Stimulated activated CD8-positive, alpha-beta memory T cell treated with anti-CD3 and anti-CD28 coated beads, Interleukin-12 subunit alpha, Interleukin-12 subunit beta, amount 100 ng/mL, for 24 hours (primary cell): ENCODE measurements around the gene USP40.
A peak's percentile ranks its signal among the peaks of the same experiment; 100 is the strongest.
"Not testable (repeated sequence)": the region's sequence is repeated elsewhere in the genome, so short reads cannot be mapped to it uniquely, and the experiment has no call there.

ENCODE experiments used
- DNase-seq: peaks from one replicate; pipeline ENCODE4 v3.0.0-alpha.2; 2020; ENCODE audit errors: extremely low read depth

Gene USP40, protein sequence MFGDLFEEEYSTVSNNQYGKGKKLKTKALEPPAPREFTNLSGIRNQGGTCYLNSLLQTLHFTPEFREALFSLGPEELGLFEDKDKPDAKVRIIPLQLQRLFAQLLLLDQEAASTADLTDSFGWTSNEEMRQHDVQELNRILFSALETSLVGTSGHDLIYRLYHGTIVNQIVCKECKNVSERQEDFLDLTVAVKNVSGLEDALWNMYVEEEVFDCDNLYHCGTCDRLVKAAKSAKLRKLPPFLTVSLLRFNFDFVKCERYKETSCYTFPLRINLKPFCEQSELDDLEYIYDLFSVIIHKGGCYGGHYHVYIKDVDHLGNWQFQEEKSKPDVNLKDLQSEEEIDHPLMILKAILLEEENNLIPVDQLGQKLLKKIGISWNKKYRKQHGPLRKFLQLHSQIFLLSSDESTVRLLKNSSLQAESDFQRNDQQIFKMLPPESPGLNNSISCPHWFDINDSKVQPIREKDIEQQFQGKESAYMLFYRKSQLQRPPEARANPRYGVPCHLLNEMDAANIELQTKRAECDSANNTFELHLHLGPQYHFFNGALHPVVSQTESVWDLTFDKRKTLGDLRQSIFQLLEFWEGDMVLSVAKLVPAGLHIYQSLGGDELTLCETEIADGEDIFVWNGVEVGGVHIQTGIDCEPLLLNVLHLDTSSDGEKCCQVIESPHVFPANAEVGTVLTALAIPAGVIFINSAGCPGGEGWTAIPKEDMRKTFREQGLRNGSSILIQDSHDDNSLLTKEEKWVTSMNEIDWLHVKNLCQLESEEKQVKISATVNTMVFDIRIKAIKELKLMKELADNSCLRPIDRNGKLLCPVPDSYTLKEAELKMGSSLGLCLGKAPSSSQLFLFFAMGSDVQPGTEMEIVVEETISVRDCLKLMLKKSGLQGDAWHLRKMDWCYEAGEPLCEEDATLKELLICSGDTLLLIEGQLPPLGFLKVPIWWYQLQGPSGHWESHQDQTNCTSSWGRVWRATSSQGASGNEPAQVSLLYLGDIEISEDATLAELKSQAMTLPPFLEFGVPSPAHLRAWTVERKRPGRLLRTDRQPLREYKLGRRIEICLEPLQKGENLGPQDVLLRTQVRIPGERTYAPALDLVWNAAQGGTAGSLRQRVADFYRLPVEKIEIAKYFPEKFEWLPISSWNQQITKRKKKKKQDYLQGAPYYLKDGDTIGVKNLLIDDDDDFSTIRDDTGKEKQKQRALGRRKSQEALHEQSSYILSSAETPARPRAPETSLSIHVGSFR

GRCh38 chr2:233566141-233566956 lies at the start of gene USP40:
USP40 (minus strand) TSS chr2:233566782; CDS start chr2:233565554, 1,228 bp downstream.
- DNase-seq, result peak; percentile 16

GRCh38 chr2:233611284-233611683 lies 44.7 kb upstream of the USP40 start:
- no peak for DNase-seq

- DNase-seq, result no peak
These were observed 39.1 kb upstream of the USP40 start for GRCh38 chr2:233605680-233606079.

GRCh38 chr2:233604826-233605225 lies 38.2 kb upstream of the USP40 start:
- DNase-seq, result no peak

DNA sequence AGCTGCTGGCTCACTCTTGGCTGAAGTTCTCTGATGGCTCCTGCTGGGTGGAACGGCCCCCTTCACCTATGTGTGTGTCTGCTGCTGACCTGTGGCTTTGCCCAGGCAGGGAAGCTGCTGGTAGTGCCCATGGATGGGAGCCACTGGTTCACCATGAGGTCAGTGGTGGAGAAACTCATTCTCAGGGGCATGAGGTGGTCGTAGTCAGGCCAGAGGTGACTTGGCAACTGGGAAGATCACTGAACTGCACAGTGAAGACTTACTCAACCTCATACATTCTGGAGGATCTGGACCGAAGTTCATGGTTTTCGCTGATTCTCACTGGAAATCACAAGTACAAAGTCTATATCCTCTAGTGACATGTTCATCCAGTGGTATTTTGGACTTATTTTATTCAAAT lies 36.9 kb upstream of the USP40 start:
- no peak for DNase-seq

DNA sequence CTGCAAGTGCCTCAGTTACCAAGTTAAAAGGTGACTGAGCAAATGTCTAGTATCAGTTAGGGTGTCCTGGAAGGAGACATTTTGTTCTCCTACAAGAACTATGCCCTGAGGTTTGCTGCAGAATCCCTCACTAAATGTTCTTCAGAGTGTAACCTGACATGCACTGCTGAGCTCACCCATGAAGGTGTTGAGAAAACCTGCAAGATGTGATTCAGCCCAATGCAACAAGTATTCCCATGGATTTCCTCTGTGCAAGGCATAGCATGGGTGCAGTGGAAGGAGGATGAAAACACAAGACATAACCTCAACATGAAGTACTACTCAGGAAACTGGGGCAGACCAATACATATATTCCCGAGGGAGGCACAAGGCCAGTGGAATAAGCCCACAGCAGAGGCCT lies 35.5 kb upstream of the USP40 start:
- DNase-seq, result no peak

GRCh38 chr2:233600386-233600785 lies 33.8 kb upstream of the USP40 start:
- DNase-seq, result no peak

- DNase-seq, result no peak
These were observed 32.4 kb upstream of the USP40 start for GRCh38 chr2:233598952-233599351.

DNA sequence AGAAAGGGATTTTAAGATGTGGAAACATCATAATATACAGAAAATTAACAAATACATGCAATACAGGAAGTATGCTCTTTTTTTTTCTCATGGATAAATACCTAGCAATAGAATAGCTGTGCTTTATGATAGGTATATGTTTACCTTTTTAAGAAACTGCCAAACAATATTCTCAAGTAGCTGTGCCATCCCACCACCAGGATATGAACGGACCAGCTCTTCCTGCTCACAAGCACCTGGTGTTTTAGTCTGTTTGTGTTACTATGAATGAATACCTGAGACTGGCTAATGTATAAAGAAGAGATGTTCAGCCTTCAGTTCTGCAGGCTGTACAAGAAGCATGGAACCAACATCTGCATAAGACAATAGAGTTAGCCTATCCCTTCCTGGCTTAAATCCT lies 30.9 kb upstream of the USP40 start:
- DNase-seq, result no peak

- DNase-seq, result no peak
These were observed 26.6 kb upstream of the USP40 start for GRCh38 chr2:233593201-233593600.

DNA sequence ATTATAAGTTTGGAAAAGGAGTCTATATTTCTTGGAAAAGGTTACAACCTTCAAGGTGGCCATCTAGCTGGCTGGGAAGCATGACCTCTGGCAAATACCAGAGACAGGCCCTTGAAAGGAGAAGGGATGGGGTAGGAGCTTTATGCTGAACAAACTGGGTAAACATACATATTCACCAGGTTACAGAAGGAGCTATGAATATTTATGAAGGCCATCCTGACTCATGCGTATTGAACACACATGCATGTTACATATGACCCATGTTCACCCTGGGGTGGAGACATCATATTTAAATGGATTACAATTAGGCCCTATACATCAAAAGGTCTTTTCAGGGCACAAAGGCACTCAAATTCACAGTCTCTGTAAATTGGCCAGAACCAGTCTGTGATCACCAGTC lies 26.1 kb upstream of the USP40 start:
- not testable (repeated sequence) for DNase-seq

DNA sequence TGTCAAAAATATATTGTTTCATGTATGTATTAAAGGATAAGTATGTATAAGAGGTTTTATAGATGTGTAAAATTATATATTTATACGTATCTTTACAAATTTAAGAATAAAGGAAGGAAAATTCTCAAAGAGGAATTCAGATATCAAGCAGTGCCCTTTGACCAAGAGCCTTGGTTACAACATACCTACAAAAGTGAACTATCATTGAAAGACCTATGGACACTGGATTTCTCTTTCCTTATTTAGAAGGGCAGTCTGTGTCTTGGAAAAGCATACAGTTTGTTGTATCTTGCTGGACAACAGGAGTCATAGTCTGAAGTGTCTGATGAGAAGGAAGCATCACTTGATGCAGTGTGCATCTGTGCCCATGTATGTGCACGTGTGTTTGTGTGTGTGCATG lies 21.8 kb upstream of the USP40 start:
- DNase-seq, result no peak

DNA sequence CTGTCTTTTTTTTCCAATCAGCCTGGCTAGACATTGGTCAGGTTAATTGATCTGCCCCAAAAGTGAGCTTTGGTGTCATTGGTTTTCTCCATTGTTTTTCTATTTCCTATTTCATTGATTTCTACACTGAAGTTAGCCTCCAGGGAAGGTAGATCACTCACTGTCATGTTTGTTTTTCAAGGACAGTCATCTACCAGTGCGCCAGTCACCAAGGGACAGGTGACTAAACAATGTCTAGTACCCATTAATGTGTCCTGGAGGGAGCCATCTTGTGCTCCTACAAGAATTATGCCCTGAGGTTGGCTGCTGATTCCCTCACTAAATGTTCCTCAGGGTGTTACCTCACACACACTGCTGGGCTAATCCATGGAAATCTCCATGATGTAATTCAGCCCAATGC lies 17.6 kb upstream of the USP40 start:
- no peak for DNase-seq

- not testable (repeated sequence) for DNase-seq
These were observed 16.8 kb upstream of the USP40 start for GRCh38 chr2:233583217-233583965.

GRCh38 chr2:233577341-233577740 lies 10.8 kb upstream of the USP40 start:
- not testable (repeated sequence) for DNase-seq

DNA sequence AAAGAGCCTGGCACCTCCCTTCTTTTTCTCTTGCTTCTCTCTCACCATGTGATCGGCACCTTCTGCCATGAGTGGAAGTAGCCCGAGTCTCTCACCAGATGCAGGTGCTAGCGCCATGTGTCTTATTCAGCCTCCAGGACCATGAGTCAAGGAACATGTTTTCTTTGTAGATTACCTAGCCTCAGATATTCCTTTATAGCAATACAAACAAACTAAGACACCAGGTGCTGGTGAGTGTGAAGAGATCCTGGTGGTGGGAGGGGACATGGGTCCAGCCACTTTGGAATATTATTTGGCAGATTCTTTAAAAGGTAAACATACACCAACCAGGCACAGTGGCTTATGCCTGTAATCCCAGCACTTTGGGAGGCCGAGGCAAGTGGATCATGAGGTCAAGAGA lies 5.9 kb upstream of the USP40 start:
- no peak for DNase-seq

- DNase-seq, result no peak
These were observed 4.9 kb upstream of the USP40 start for GRCh38 chr2:233571462-233571861.

DNA sequence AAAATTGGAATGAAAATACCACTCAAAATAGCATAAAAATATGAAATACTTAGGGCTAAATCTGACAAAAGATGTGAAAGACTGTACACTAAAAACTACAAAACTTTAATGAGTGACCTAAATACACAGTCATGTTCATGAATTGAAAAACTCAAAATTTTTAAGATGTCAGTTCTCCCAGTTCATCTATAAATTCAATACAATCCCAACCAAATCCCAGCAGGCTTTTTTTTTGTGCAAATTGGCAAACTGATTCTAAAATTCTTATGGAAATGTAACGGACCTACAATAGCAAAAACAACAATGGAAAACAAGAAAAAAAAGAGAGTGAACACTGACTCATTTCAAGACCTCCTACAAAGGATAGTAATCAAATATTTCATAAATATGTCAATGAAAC lies 4.4 kb upstream of the USP40 start:
- no peak for DNase-seq

DNA sequence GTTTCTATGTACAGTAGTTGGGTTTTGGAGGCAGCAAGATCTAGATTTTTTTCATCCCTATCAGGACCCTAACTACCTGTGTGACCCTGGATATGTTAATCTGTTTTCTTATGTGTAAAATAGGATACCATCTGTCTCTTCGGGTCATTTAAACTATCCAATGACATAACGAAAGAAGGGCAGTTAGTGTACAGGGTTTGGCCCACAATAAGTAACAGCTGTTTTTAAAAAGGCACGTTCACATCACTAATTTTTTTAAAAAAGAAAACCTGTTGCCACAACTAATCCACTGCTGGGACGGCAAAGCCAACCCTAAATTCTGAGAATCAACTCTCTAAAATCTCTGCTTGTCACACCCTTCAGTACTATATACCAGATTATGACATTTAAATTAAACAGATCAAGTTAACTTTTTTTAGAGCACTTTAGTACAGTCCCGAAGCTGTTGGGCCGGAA lies 869 bp downstream of the USP40 start:
- no peak for DNase-seq

DNA sequence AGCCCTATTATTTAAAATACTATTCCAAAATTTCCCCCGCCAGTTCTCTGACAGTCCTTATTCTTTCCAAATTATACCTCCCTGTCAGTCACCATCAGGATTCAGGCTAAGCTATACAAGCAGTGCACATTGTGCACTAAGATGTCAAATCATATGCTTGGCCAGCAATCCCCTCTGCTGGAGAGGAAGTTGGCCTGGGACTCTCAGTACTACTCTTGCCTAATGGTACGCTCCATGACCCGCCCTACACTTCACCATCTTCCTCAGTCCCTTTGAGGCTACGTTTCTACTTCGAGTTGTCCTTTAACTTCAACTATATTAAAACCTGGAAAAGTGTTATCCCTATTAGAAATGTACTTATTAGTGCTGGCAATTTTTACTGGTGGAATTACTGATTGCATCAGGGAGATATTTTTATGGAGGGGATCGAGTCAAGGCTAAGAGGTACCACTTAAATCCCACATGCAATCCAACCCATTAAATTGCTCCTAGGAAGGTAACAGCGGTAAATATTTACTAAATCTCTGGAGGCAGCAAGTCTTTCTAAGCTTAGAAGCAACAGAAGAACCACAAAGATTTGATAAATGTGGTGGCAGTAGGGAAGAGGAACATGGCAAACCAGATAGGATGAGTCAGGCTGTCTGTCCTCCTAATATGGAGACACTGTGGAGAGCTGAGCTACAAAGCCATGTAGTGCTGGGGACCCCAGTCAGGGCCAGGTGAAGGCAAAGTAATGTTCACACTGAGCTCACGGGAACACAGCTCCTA lies 2.7 kb downstream of the USP40 start:
- no peak for DNase-seq
